NOMO-1 treated with dmso at 0.1 percent for 144 hours (cell line): ENCODE data around the gene NTMT2.

Experiments
- DNase-seq: peaks from one replicate; lab custom pipeline; 2025; ENCODE audit not compliant: unreplicated experiment; lab: John Stamatoyannopoulos, UW

NTMT2 gene

DNA sequence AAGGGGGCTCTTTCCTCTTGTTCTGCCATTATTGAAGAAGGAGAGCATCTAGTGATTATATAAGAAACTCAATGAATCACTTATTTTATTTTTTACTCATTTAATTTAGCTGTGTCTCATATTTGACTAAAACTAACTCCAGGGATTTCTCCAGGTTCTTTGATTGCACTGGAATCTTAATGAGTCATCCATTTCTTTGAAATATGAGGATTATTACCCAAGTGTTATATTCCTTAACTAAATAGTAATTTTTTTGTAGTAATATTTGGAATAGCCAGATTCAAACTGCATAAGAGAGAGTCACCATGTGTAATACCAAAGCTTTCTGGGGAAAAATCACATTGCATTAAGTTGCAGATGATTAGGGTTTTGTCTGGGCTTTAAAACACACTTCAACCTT is 59.5 kb downstream of the NTMT2 start:
- DNase-seq, result no peak

GRCh38 chr1:170209125-170209524 is 63.4 kb downstream of the NTMT2 start:
- DNase-seq, result no peak

DNA sequence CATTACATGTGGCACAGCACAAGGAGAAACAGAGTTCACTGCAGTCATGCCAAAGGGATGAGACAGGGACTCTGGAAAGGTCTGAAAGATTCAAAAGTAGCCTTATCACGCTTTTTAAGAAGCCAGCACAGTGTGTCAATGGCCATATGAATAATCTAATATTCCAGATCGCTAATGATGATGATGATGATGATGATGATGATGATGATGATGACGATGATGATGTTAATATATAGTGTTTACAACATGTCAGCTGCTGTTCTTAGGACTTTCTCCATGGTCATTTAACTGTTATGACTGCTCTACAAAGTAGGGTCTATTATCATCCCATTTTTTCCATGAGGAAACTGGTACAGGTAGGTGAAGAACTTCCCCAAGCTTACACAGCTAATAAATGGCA is 64.4 kb downstream of the NTMT2 start:
- DNase-seq, result no peak

- no peak for DNase-seq
Measured at GRCh38 chr1:170213596-170213995, 67.8 kb downstream of the NTMT2 start.

- no peak for DNase-seq
Measured at GRCh38 chr1:170214117-170215032, 68.6 kb downstream of the NTMT2 start.

DNA sequence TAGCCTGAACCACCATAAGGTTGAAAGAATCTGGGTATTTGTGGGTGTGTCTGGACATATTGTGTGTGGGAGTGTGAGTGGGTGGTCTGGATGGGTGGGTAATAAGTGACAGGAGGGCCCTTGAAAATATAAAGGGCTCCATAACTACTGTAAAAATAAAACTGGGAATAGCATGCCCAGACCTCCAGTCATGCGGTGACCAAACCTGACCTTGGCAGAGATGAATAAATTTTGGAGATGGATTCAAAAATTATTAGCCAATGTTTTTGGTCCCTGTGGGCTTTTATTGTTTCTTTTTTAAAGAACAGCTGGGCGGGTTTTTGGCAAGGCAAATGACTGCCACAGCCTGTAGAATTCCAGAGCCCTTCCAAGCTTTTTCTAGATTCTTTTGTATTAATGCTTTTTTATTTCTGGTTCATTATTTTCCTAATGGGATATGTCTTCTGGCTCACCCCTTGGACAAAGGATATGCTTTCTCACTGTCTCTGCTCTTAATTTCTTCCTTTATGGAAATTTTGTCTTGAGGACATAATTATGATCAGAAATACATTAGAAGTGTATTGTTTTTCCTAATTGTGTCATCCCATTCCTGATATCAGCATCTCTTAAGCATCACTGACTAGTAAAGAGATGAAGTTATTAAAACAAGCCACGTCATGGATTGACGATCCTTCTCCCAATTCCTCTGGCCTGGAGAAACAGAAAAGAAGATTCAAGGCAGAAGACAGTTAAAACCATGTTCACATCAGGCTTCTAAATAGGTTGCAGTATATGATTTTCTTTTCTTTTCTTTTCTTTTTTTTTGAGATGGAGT is 69.5 kb downstream of the NTMT2 start:
- DNase-seq, result no peak

- DNase-seq, result no peak
Measured at GRCh38 chr1:170217517-170218256, 71.9 kb downstream of the NTMT2 start.

DNA sequence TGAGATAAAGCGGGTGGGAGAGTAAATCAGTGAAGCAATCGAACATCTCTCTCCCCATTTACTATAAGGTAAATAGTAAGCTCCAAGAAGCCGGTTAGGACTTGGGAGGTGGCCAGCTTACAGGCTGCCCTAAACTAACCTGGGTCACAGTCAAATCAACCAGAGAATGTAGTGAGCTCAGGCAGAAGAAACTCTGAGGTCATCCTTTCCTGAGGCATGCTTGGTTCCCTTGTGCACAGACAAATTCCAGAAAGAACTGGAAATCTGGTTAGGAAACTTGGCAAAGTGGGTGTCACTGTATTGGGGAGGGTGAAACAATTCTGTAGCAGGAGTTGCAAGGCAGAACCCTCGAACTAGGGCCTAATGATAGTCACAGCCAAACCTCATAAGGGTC is 72.5 kb downstream of the NTMT2 start:
- no peak for DNase-seq
